ENCODE results near the gene RASSF3.

Gene RASSF3

GRCh38 chr12:64633940-64634337, 23.6 kb downstream of the RASSF3 start:
- TF ChIP-seq CTCF (IDR thresholded peaks at IDR 0.05): no peak
- Mint-ChIP-seq H3K9me3 (peaks cover 22% of the 10 kb centered on the region), H3K4me1 (peaks cover 26% of the 10 kb centered on the region), H3K27ac (peak overlapping the region; percentile 84), H3K4me3 (no peak overlapping the region), H3K36me3 (ENCODE audit: low read depth) (peaks cover 65% of the 10 kb centered on the region), H3K27me3 (ENCODE audit: low read depth, poor library complexity) (peaks cover 5% of the 10 kb centered on the region)
- DNase-seq: no peak

- no peak for DNase-seq
- Mint-ChIP-seq H3K9me3 (peaks cover 22% of the 10 kb centered on the region), H3K4me1 (peaks cover 26% of the 10 kb centered on the region), H3K36me3 (ENCODE audit: low read depth) (peaks cover 61% of the 10 kb centered on the region), H3K27ac (peak overlapping the region; percentile 91), H3K27me3 (ENCODE audit: low read depth, poor library complexity) (peaks cover 5% of the 10 kb centered on the region), H3K4me3 (no peak overlapping the region)
- TF ChIP-seq CTCF (IDR thresholded peaks at IDR 0.05): no peak
Measured at GRCh38 chr12:64634508-64635092, 24.3 kb downstream of the RASSF3 start.

GRCh38 chr12:64635356-64635998, 25.2 kb downstream of the RASSF3 start:
- Mint-ChIP-seq H3K27me3 (ENCODE audit: low read depth, poor library complexity) (peaks cover 5% of the 10 kb centered on the region), H3K4me3 (no peak overlapping the region), H3K4me1 (peaks cover 26% of the 10 kb centered on the region), H3K36me3 (ENCODE audit: low read depth) (peaks cover 64% of the 10 kb centered on the region), H3K9me3 (peaks cover 22% of the 10 kb centered on the region), H3K27ac (peak overlapping the region; percentile 91)
- DNase-seq: no peak
- TF ChIP-seq CTCF (IDR thresholded peaks at IDR 0.05): no peak

- no peak overlapping the region for H3K4me3 Mint-ChIP-seq
- DNase-seq: no peak
- peaks cover 16% of the 10 kb centered on the region for H3K9me3 Mint-ChIP-seq
- peak overlapping the region; percentile 79 for H3K27ac Mint-ChIP-seq
- H3K4me1 Mint-ChIP-seq: peaks cover 26% of the 10 kb centered on the region
- H3K36me3 Mint-ChIP-seq (ENCODE audit: low read depth): peaks cover 51% of the 10 kb centered on the region
- peaks cover 3% of the 10 kb centered on the region for H3K27me3 Mint-ChIP-seq (ENCODE audit: low read depth, poor library complexity)
- no peak for TF ChIP-seq CTCF (IDR thresholded peaks at IDR 0.05)
Measured at GRCh38 chr12:64636856-64637255, 26.6 kb downstream of the RASSF3 start.

- Mint-ChIP-seq H3K4me1 (peaks cover 18% of the 10 kb centered on the region), H3K36me3 (ENCODE audit: low read depth) (peaks cover 32% of the 10 kb centered on the region), H3K27ac (no peak overlapping the region), H3K9me3 (no peaks in the 10 kb centered on the region), H3K4me3 (no peak overlapping the region), H3K27me3 (ENCODE audit: low read depth, poor library complexity) (peaks cover 3% of the 10 kb centered on the region)
- no peak for DNase-seq
- no peak for TF ChIP-seq CTCF (IDR thresholded peaks at IDR 0.05)
Measured at GRCh38 chr12:64639466-64639865, 29.2 kb downstream of the RASSF3 start.

GRCh38 chr12:64646318-64646717, 36.0 kb downstream of the RASSF3 start:
- Mint-ChIP-seq H3K9me3 (no peaks in the 10 kb centered on the region), H3K27ac (no peak overlapping the region), H3K4me1 (peaks cover 23% of the 10 kb centered on the region), H3K27me3 (ENCODE audit: low read depth, poor library complexity) (no peaks in the 10 kb centered on the region), H3K4me3 (no peak overlapping the region), H3K36me3 (ENCODE audit: low read depth) (peaks cover 7% of the 10 kb centered on the region)
- DNase-seq: no peak
- no peak for TF ChIP-seq CTCF (IDR thresholded peaks at IDR 0.05)

All from nephron progenitor cell (in vitro differentiated cells).